ENCODE results near the gene SEPTIN8.

GRCh38 chr5:132825834-132826391, 48.9 kb upstream of the SEPTIN8 start:
- TF ChIP-seq, protein P1, sequence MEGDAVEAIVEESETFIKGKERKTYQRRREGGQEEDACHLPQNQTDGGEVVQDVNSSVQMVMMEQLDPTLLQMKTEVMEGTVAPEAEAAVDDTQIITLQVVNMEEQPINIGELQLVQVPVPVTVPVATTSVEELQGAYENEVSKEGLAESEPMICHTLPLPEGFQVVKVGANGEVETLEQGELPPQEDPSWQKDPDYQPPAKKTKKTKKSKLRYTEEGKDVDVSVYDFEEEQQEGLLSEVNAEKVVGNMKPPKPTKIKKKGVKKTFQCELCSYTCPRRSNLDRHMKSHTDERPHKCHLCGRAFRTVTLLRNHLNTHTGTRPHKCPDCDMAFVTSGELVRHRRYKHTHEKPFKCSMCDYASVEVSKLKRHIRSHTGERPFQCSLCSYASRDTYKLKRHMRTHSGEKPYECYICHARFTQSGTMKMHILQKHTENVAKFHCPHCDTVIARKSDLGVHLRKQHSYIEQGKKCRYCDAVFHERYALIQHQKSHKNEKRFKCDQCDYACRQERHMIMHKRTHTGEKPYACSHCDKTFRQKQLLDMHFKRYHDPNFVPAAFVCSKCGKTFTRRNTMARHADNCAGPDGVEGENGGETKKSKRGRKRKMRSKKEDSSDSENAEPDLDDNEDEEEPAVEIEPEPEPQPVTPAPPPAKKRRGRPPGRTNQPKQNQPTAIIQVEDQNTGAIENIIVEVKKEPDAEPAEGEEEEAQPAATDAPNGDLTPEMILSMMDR (IDR thresholded peaks at IDR 0.05; ENCODE audit: extremely low read depth in 1 of 2, insufficient read depth in 1 of 2, low read depth in 1 of 2, low read length in 2 of 2) = no peak
- TF ChIP-seq POLR2AphosphoS5 (IDR thresholded peaks at IDR 0.05; ENCODE audit: insufficient read depth, low read depth, low read length) (no peak), POLR2A (IDR thresholded peaks at IDR 0.05; ENCODE audit: low read depth, low read length) (no peak), EZH2 (IDR thresholded peaks at IDR 0.05; ENCODE audit: borderline replicate concordance, low read depth, low read length, severe bottlenecking) (no peak), FOS (IDR thresholded peaks at IDR 0.05; ENCODE audit: borderline replicate concordance, insufficient read depth, low read length) (no peak), JUN (IDR thresholded peaks at IDR 0.05; ENCODE audit: borderline replicate concordance, insufficient read depth, insufficient read length, low read depth) (no peak), MYC (IDR thresholded peaks at IDR 0.05; ENCODE audit: low read depth, low read length) (no peak), GATA2 (IDR thresholded peaks at IDR 0.05; ENCODE audit: insufficient read depth, insufficient read length, low read depth, low read length) (no peak)
- TF ChIP-seq, protein P2, sequence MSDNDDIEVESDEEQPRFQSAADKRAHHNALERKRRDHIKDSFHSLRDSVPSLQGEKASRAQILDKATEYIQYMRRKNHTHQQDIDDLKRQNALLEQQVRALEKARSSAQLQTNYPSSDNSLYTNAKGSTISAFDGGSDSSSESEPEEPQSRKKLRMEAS (IDR thresholded peaks at IDR 0.05; ENCODE audit: insufficient read depth, insufficient read length) = no peak

All from endothelial cell of umbilical vein (primary cell).